ENCODE data around the gene TNRC6B.

Gene TNRC6B

DNA sequence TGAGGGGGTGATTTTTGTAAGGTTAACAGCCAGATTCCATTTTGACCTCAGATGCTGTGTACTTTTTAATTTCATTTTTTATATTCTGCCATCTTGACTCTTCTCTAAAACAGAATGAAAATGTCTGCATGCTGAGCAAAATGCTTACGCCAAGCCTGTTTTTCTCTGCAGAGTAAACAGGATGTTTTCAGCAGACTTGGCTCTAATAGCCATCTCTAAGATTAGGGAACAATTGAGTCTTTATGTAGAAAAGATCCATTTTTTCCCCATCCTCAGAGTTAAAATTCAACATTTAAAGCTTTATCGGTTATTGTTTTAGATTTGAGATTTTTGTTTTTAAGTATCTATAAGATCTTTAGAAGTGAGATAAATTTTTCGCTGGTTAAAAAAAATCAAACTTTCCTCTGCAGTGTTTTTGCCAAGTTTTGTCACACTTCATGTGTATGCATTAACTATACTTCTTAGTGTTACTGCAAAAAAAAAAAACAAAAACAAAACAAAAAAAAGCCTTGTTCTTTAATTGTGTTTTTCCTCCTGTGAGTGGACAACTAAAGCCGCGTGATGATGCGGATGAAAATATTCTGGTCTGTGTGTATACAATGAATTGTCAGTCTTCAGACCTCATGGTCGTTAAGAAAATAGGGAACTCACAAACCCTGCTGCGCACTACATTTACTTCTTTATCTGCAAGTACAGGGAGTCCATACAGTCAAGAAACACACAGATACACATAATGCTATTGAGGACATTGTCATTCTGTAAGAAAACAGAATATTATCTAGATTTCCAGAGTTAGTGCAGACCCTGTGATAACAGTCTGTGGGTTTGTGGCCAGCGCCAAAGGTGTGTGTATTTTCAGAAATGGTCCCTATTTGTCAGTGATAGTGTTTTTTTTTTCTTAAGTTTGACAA, 151.1 kb downstream of the TNRC6B start:
- Histone ChIP-seq H3K27me3 (replicated peaks; ENCODE audit: insufficient read depth, low read length) (no peaks in the 10 kb centered on the region), H3K4me3 (ENCODE audit: low read length) (no peak overlapping the region), H4K20me1 (ENCODE audit: insufficient read depth, low read length) (no peaks in the 10 kb centered on the region), H3K4me2 (ENCODE audit: low read depth, low read length) (no peak overlapping the region), H3K27ac (ENCODE audit: low read length) (no peak overlapping the region), H3K9me3 (replicated peaks; ENCODE audit: insufficient read depth, low read length) (no peaks in the 10 kb centered on the region), H3K9ac (ENCODE audit: low read length) (no peak overlapping the region), H2AFZ (ENCODE audit: low read length) (no peak overlapping the region), H3K79me2 (ENCODE audit: low read length) (no peaks in the 10 kb centered on the region), H3K4me1 (ENCODE audit: low read length) (no peaks in the 10 kb centered on the region), H3K9me2 (replicated peaks; ENCODE audit: insufficient read depth, low read length) (no peaks in the 10 kb centered on the region), H3F3A (ENCODE audit: insufficient read depth, low read length) (no peaks in the 10 kb centered on the region), H3K36me3 (replicated peaks; ENCODE audit: insufficient read depth, low read length) (no peaks in the 10 kb centered on the region)
- DNase-seq = no peak
- no peak for TF ChIP-seq EZH2phosphoT487 (IDR thresholded peaks at IDR 0.05; ENCODE audit: low read length)
- TF ChIP-seq CTCF (IDR thresholded peaks at IDR 0.05; ENCODE audit: low read length) = no peak
- no peak for TF ChIP-seq EZH2 (optimal IDR thresholded peaks at IDR 0.05; ENCODE audit: low read depth, low read length)

DNA sequence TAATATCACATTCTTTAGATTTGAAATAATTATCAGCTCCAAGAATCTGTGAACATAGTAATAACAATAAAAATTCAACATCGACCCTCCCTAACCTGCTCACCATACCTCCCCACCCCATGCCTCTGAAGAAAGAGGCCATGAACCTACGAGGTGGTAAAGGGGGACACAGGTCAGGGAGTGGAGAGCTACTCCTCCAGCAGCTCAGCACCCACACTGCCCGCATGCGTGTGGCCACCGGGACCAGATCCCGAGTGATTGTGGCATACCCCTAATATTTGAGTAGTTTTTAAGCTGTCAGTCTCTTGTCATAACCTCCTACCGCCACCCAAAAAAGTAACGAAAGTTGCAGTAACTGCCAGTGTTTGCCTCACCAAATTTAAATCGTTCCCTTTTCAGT, 151.7 kb downstream of the TNRC6B start:
- no peaks in the 10 kb centered on the region for H3K27me3 ChIP-seq (replicated peaks; ENCODE audit: insufficient read depth, low read length)
- no peak overlapping the region for H3K27ac ChIP-seq (ENCODE audit: low read length)
- H3K9me2 ChIP-seq (replicated peaks; ENCODE audit: insufficient read depth, low read length) = no peaks in the 10 kb centered on the region
- H2AFZ ChIP-seq (ENCODE audit: low read length) = no peak overlapping the region
- TF ChIP-seq EZH2 (optimal IDR thresholded peaks at IDR 0.05; ENCODE audit: low read depth, low read length) (no peak), CTCF (IDR thresholded peaks at IDR 0.05; ENCODE audit: low read length) (no peak), EZH2phosphoT487 (IDR thresholded peaks at IDR 0.05; ENCODE audit: low read length) (no peak)
- no peaks in the 10 kb centered on the region for H3F3A ChIP-seq (ENCODE audit: insufficient read depth, low read length)
- no peaks in the 10 kb centered on the region for H3K9me3 ChIP-seq (replicated peaks; ENCODE audit: insufficient read depth, low read length)
- H3K36me3 ChIP-seq (replicated peaks; ENCODE audit: insufficient read depth, low read length) = no peaks in the 10 kb centered on the region
- H3K79me2 ChIP-seq (ENCODE audit: low read length) = no peaks in the 10 kb centered on the region
- H4K20me1 ChIP-seq (ENCODE audit: insufficient read depth, low read length) = no peaks in the 10 kb centered on the region
- no peak overlapping the region for H3K4me3 ChIP-seq (ENCODE audit: low read length)
- H3K4me2 ChIP-seq (ENCODE audit: low read depth, low read length) = no peak overlapping the region
- DNase-seq = no peak
- no peak overlapping the region for H3K9ac ChIP-seq (ENCODE audit: low read length)
- no peaks in the 10 kb centered on the region for H3K4me1 ChIP-seq (ENCODE audit: low read length)

GRCh38 chr22:40330086-40330485, 152.4 kb downstream of the TNRC6B start:
- H3K27me3 ChIP-seq (replicated peaks; ENCODE audit: insufficient read depth, low read length) = no peaks in the 10 kb centered on the region
- H3K36me3 ChIP-seq (replicated peaks; ENCODE audit: insufficient read depth, low read length) = no peaks in the 10 kb centered on the region
- no peak overlapping the region for H3K4me3 ChIP-seq (ENCODE audit: low read length)
- H4K20me1 ChIP-seq (ENCODE audit: insufficient read depth, low read length) = no peaks in the 10 kb centered on the region
- no peaks in the 10 kb centered on the region for H3K4me1 ChIP-seq (ENCODE audit: low read length)
- H3K79me2 ChIP-seq (ENCODE audit: low read length) = no peaks in the 10 kb centered on the region
- H3K27ac ChIP-seq (ENCODE audit: low read length) = no peak overlapping the region
- H3K4me2 ChIP-seq (ENCODE audit: low read depth, low read length) = no peak overlapping the region
- H3K9ac ChIP-seq (ENCODE audit: low read length) = no peak overlapping the region
- no peaks in the 10 kb centered on the region for H3K9me2 ChIP-seq (replicated peaks; ENCODE audit: insufficient read depth, low read length)
- no peak for DNase-seq
- TF ChIP-seq CTCF (IDR thresholded peaks at IDR 0.05; ENCODE audit: low read length) (no peak), EZH2phosphoT487 (IDR thresholded peaks at IDR 0.05; ENCODE audit: low read length) (no peak), EZH2 (optimal IDR thresholded peaks at IDR 0.05; ENCODE audit: low read depth, low read length) (no peak)
- no peaks in the 10 kb centered on the region for H3K9me3 ChIP-seq (replicated peaks; ENCODE audit: insufficient read depth, low read length)
- H3F3A ChIP-seq (ENCODE audit: insufficient read depth, low read length) = no peaks in the 10 kb centered on the region
- H2AFZ ChIP-seq (ENCODE audit: low read length) = no peak overlapping the region
